Measurements from ENCODE around the gene SHISA9. TPM values are rescaled to one million over a fixed set of nuclear protein-coding genes. Genes with fewer than 3 reads are reported as not detected.
A peak's percentile ranks its signal among the peaks of the same experiment; 100 is the strongest.

The SHISA9 gene
- total and polyA plus RNA-seq, 8 donors, result 0.03 to 0.21 (median 0.10) TPM; not detected in 2

DNA sequence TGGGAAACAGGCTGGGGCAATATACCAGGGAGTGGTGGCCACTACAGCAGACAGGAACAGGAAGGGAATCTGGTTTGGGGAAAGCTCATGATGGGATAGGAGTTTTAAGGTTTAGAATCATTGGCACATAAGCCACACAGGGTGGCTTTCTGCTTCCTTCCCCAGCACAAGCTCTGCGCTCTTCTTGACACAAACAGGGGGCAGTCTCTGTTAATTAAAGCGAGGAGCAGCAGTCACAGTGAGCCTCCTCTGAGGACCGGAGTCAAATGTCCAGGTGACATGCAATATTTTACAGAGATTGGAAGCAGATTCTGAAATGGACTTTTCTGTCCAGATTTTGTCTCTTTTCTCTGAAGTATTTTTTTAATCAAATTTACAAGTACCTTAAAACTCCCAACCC, 2.8 kb upstream of the SHISA9 start:
- Histone ChIP-seq H3K36me3 (no peaks in the 10 kb centered on the region), H3K4me3 (no peak overlapping the region), H3K9me3 (no peaks in the 10 kb centered on the region), H3K27me3 (peaks cover 45 to 83% of the 10 kb centered on the region in 2 donors), H3K4me1 (no peaks in the 10 kb centered on the region), H3K27ac (no peak overlapping the region)
- TF ChIP-seq, protein P1, sequence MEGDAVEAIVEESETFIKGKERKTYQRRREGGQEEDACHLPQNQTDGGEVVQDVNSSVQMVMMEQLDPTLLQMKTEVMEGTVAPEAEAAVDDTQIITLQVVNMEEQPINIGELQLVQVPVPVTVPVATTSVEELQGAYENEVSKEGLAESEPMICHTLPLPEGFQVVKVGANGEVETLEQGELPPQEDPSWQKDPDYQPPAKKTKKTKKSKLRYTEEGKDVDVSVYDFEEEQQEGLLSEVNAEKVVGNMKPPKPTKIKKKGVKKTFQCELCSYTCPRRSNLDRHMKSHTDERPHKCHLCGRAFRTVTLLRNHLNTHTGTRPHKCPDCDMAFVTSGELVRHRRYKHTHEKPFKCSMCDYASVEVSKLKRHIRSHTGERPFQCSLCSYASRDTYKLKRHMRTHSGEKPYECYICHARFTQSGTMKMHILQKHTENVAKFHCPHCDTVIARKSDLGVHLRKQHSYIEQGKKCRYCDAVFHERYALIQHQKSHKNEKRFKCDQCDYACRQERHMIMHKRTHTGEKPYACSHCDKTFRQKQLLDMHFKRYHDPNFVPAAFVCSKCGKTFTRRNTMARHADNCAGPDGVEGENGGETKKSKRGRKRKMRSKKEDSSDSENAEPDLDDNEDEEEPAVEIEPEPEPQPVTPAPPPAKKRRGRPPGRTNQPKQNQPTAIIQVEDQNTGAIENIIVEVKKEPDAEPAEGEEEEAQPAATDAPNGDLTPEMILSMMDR (IDR thresholded peaks at IDR 0.05), result no peak
- intact Hi-C loops (cut with DNase I), result no loop called here
- no peak for ATAC-seq
- DNase-seq, result no peak

DNA sequence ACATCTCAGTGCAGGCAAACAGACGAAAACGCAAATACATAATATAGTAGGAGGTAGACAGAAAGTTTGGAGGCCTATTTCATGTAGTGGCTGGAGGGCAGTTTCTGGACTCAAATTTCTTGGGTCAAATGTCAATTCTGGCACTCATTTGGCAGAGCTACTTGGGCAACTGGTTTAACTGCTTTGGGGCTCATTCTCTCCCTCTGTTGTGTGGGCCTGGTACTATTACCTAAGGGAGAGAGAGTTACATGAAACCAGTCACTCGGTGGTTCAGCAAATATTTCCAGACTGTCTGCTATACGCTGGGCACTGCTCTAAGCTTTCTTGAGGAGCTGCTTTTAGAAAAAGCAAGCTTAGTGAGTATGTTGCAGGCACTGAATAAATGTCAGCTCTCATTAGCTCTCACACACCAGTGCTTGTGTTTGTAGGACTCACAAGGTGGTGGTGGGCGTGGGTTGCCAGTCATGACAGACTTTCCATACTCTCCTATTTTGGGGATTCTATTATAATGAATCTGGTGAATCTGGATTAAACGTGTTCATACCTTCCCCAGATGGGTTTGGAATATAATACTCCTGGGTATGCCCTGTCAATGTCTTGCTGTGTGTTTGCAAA, 1.8 kb upstream of the SHISA9 start:
- Histone ChIP-seq H3K27me3 (peaks cover 56 to 94% of the 10 kb centered on the region in 2 donors), H3K4me3 (no peak overlapping the region), H3K36me3 (no peaks in the 10 kb centered on the region), H3K27ac (no peak overlapping the region), H3K4me1 (no peaks in the 10 kb centered on the region), H3K9me3 (no peaks in the 10 kb centered on the region)
- peak in 1 of 4 donors; percentile 22 for DNase-seq
- intact Hi-C loops (cut with DNase I), result no loop called here
- TF ChIP-seq, protein P1 (IDR thresholded peaks at IDR 0.05), result no peak
- no peak for ATAC-seq

DNA sequence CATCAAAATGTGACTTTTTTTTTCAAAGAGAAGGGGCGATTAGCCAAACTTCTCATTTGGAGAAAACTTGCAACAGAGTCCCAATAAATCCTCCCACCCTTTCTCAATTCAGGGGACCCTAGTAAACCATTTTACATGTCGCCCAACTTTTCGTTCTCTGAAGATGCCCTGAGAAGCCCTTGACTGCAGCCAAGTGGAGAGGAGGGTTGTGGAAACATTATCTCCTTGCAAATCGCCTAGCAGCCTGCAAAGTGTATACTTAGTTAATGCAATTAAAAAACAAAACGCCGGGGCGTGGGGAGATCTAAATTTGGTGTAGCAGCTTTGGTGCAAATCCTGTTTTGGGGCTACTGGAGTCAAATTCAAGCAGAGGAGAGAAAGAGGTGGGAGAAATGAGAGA, 1.2 kb upstream of the SHISA9 start:
- H3K27me3 ChIP-seq, result peaks cover 57 to 95% of the 10 kb centered on the region in 2 donors
- no peaks in the 10 kb centered on the region for H3K36me3 ChIP-seq
- H3K4me3 ChIP-seq, result no peak overlapping the region
- intact Hi-C loops (cut with DNase I), result no loop called here
- DNase-seq, result no peak
- no peak overlapping the region for H3K27ac ChIP-seq
- ATAC-seq, result no peak
- no peaks in the 10 kb centered on the region for H3K4me1 ChIP-seq
- TF ChIP-seq, protein P1 (IDR thresholded peaks at IDR 0.05), result no peak
- no peaks in the 10 kb centered on the region for H3K9me3 ChIP-seq

DNA sequence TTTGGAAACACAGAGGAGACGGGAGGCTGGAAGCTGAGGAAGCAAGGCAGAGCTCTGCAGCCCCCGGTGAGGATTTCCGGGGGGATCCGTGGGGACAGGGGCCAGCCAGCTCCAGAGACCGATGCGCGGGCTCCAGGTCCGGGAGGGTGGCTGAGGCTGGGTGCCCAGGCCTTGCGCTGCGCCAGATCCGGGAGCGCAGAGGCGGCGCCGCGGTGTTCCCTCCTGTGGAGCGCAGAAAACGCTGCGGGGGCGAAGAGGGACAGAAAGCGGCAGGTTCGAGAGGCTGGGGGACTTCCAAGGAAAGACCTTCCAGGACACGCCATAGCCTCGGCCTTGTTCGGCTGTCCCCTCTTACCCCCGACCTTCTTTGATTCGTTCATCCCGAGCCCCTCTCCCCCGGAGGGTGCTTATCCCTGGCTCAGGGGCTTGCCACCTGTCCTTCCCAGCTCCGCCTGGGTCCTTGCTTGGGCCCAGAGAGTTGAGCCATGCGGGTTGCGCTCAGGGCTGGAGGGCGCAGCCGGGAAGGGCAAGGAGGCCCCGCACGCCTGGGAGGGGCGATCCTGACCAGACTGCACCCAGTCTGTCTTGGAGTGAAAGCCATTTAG, 697 bp upstream of the SHISA9 start:
- no peak for DNase-seq
- H3K4me3 ChIP-seq, result no peak overlapping the region
- H3K9me3 ChIP-seq, result no peaks in the 10 kb centered on the region
- no peaks in the 10 kb centered on the region for H3K4me1 ChIP-seq
- H3K27ac ChIP-seq, result no peak overlapping the region
- TF ChIP-seq, protein P1 (IDR thresholded peaks at IDR 0.05), result no peak
- intact Hi-C loops (cut with DNase I), result no loop called here
- ATAC-seq, result no peak
- H3K36me3 ChIP-seq, result no peaks in the 10 kb centered on the region
- H3K27me3 ChIP-seq, result peaks cover 57 to 97% of the 10 kb centered on the region in 2 donors

DNA sequence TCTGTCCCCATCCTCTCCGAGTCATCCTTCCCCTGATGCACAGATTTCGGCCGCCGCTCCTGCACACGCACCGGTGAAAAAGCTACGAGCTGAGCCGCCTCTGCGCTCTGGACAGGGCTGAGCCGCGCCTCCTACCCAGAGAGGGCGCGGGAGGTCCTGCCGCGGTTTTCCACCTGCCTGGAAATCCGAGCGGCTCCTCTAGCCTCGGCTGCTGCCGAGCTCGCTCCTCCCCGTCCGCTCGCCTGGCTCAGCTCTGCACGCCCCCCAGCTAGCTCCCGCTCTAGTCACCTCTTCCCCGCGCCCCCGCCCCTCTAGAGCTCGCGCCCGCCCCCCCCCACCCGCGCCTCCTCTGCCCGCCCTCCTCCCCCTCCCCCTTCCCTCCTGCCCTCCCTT, 198 bp upstream of the SHISA9 start:
- Histone ChIP-seq H3K36me3 (no peaks in the 10 kb centered on the region), H3K27me3 (peaks cover 57 to 97% of the 10 kb centered on the region in 2 donors), H3K4me1 (no peaks in the 10 kb centered on the region), H3K27ac (no peak overlapping the region), H3K9me3 (no peaks in the 10 kb centered on the region), H3K4me3 (no peak overlapping the region)
- TF ChIP-seq, protein P1 (IDR thresholded peaks at IDR 0.05), result no peak
- intact Hi-C loops (cut with DNase I), result no loop called here
- DNase-seq (no peak), ATAC-seq (no peak)

Data from left lung (tissue), 10 donors.